Glomerular endothelial cell (primary cell): ENCODE data around the gene TTF2. TPM values are rescaled to one million over a fixed set of nuclear protein-coding genes. Genes with fewer than 3 reads are reported as not detected.
A peak's percentile ranks its signal among the peaks of the same experiment; 100 is the strongest.
"Not testable (repeated sequence)": the region's sequence is repeated elsewhere in the genome, so short reads cannot be mapped to it uniquely, and the experiment has no call there.

Experiments used
- DNase-seq: peaks from one replicate; pipeline ENCODE4 v3.0.0-alpha.2; 2011; ENCODE audit warnings: low read depth, low spot score; ENCODE audit errors: extremely low read depth
- total RNA-seq: library from RNA; depleted of rRNA; stranded (reverse); fragments of >200 nt; gene quantifications from 2 replicates; pipeline ENCODE4 v1.2.3, GENCODE V29; 2015

TTF2 gene
- total RNA-seq, 1 donor from 2014 or later, result 20.8 TPM

DNA sequence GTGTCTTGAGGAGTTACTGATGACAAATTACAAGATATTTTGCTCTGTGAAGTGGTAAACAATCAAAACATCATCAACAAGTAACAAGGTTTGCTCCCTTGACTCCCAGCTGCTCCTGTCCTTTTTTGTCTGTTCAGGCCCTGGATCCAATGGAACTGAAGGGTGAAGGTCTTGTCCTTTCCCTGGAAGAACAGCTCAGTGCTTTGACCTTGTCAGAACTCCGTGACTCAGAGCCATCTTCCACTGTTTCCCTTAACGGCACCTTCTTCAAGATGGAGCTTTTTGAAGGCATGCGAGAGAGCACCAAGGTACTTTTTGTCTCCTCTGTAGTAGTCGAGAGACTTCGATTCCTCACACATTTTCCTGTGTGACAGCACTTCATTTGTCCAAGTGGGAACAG lies 32.5 kb downstream of the TTF2 start:
- no peak for DNase-seq

DNA sequence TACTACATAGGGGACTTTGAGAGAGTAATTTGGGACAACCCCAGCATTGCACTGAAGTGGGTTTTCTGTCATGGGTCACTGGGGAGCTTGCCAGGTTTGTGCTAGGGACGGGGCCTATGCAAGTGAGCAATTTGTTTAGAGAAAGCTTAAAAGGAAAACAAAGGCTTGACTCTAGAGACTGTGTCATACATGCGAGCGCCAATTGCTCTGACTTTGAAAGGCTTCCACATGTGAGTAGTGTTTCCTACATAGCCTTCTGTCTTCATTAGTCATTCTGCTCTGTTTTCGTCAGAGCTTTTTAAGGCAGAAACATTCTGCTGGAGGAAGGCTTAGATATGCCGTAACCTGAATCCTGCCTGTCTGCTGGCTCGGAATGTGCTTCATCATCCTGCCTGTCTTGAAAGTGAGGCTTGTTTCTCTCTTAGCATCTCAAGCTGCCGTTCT lies 33.0 kb downstream of the TTF2 start:
- peak; percentile 97 for DNase-seq

DNA sequence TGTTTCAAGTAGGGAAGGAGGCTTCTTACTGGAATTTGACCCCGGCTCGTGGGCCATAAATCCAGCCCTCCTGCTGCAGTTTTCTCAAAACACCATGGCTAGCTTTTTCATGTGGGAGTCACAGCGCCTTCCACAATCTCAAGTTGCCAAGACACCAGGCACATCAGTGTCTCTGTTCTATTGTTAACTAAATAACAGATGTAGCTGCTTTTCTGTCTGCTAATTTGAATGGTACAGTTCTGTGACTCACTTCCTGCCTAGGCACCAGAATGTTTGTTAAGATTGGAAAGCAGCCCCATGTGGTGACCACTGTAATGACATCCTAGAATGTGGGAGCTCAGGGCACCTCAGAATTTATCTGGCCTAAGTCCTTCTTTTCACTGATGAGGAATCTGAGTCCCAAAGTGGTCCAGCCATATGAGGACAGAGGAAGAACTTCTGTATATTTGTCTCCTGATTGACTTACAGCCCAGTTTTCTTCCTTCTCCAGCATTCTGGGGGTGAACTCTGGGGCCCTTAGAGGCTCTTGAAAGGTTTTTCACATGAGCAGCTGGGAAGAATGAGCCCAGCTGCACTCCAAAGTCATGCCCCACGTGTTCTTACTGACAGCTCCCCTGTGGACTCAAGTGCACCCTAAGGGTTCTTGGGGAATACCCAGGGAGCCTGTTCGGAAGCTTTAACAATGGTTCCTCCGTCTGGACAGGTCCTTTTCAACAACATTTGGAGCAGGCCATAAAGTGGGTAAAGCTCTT lies 33.9 kb downstream of the TTF2 start:
- DNase-seq, result peak; percentile 75

DNA sequence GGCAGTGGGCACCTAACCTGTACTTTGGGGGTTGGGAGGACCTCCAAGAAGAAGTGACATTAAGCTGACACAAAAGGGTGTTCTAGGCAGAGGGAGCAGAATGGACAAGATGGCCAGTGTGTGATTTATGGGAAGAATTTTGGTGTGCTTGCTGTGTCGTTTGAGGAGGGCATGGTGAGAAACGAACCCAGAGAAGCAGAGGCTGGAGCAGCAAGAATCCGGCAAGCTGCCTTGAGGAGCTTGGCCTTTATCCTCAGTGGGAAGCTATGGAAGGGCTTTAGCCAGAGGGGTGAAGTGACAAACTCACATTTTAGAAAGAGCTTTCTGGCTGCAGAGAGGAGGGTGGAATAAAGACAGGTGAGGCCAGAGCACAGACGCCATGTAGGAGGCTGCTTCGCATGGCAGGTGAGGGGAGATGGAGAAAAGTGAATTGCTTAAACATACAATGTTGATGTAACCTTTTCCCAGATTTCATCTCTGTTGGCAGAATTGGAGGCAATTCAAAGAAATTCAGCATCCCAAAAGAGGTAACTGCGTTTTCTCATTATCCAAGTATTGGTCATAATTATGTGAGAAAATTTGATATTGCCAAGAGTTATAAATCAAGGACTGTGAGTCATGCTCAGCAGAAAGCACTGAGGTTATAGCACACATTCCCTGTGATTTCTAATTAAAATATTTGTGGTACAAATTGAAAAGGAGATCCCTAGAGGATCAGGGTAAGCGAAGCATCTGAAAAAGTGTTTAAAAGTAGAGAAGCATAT lies 34.9 kb downstream of the TTF2 start:
- DNase-seq, result no peak

DNA sequence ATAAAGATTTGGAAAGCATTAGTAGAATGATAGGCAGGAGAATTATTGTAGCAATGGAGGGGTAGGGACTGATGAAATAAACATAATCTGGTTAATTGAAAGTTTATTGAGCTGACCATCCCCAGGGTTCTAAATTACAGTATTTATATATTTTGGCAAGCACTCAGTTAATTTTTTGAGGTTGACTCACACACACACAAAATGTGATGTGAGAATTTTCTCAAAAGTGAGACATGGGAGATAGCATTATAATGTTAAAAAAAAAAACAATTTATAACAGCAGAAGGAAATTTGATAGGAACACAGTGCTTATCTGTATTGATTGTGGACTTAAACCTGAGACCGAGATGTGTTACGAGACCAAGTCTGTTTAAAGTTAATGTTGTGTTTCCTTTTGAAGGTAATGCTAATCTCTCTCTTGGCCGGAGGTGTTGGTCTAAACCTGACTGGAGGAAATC lies 36.9 kb downstream of the TTF2 start:
- no peak for DNase-seq

DNA sequence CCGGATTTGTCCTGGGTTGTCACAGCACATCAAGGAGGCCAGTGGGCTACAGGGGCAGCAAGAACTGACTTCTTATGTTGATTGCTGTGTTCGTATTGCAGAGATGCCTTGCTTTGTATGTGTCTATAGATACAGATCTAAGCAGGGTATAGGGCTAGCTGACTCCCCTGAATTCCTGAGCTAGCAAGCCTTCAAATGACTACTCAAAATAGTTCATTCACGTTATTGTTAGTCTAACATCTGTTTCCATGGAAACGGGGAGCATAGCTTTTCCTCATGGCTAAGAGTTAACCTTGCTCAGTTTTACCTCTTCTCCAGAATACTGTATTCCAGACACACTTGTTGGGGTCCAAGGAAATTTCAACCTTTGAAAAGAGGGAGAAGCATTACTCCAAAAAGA lies 37.3 kb downstream of the TTF2 start:
- no peak for DNase-seq

DNA sequence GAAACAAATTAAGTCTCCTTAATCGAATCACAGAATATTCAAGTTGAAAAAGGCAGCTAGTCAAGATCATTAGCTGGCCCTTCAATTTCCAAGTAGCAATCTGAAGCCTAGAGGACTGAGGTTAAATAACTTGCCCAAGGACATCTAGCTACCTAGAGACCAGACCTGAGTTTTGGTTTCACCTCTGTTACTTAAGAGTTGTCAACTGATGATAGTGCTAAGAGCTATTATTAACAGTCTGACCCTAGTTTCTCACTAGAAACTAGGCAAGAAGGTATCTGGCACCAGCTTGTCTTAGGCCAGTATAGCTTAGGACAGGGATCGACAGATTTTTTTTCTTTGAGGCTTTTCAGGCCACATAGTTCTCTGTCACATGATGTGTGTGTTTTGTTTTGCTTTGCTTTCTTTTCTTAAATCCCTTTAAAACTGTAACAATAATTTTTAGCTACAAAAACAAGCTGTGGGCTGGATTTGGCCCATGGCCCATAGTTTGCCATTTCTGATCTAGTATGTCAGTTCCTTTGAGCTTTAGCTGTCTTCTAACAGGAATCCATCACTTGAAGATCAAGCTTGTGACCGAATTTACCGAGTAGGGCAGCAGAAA lies 38.3 kb downstream of the TTF2 start:
- no peak for DNase-seq

DNA sequence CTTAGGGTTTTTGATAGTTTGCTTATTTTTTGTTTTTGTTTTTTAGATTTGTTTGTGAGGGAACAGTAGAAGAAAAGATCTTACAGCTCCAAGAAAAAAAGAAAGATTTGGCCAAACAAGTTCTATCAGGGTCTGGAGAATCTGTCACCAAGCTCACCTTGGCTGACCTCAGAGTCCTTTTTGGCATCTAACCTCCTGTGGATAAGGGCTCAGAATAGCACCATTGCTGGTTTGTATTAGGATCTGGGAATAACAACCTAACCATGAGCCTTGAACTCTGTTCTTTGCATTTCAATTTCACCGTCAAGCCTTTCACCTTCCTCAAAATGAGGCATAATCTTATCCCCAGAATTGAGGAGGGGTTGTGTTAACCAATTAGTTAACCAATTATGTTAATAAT lies 41.2 kb downstream of the TTF2 start:
- no peak for DNase-seq

DNA sequence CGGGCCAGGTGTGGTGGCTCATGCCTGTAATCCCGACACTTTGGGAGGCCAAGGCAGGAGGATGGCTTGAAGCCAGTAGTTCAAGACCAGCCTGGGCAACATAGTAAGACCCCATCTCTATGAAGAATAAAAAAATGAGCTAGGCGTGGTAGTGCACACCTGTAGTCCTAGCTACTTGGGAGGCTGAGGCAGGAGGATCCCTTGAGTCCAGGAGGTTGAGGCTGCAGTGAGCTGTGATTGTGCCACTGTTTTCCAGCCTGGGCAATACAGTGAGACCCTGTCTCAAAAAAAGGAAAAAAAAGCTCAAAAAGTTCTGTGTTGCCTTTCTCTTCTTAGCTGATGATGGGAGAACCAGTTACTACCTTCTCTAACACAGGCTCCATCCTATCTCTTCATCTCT lies 41.7 kb downstream of the TTF2 start:
- DNase-seq, result not testable (repeated sequence)

DNA sequence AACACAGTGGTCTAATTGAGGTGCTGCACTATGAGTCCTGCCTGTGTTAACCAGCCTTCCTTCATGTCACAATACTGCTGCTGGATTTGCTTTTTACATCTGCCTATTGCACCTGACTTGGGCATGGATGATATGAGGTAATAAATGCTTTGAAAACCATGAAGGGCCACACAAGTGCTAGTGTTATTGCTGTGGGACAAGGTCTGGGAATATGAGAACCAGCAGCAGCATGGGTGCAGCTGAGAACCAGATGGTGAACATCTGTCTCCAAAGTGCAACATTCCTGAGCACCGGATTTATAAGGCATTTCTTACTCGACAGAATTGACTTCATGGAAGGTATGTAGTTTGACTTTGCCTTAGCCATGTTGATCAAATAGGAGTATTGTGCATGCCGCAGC lies 44.9 kb downstream of the TTF2 start:
- no peak for DNase-seq

DNA sequence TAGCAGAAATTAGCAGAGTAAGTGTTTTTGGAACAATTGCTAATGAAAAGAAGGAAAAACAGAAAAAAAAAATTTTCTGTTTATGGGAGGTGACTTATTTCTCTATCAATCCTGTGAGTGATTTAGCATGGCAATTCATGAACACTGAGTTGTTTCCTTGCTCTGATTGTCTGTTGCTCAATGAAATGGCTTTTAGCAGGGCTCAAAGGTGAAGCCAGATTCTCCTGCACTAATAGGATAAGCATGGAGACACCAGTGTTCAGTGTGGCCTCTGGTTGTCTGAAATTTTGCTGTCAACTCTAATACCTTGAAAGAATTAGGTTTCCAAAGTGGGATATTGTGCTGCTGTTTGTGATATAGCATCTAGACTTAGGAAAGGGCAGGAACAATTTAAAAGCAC lies 45.6 kb downstream of the TTF2 start:
- DNase-seq, result no peak

DNA sequence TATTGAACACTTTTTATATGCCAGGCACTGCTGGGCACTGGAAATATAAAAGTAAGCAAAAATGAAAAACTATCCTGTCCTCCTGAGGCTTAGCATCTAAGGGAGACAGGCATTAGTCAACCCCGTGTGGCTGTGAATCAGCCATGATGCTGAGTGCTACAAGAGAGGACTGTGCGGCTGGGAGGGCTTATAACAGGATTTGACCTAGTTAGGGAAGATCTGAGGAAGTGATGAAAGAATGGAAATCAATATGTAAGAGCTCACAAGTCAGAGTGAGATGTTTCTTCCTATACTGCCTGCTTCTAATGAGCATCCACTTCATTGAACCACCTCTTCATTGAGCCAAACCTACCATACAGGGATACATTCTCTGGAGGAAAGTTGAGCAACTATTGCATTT lies 46.4 kb downstream of the TTF2 start:
- DNase-seq, result no peak

DNA sequence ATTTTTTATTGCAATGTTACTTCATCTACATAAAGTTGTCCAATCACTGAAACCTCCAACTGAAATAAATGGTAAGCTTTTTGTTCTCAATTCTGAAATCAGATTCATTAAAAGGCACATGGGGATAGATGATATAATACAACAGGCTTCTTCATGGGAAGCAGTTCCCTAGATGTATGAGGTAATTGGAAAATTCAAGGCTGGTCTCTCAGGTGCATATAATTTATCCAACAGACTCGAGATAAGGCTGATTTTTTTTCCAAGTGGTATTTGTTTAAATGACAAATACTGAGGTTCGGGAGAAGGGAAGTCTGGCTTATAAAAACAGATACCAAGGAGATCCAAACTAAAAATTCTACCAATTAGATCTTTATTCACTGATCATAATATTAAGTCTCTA lies 47.2 kb downstream of the TTF2 start:
- no peak for DNase-seq

DNA sequence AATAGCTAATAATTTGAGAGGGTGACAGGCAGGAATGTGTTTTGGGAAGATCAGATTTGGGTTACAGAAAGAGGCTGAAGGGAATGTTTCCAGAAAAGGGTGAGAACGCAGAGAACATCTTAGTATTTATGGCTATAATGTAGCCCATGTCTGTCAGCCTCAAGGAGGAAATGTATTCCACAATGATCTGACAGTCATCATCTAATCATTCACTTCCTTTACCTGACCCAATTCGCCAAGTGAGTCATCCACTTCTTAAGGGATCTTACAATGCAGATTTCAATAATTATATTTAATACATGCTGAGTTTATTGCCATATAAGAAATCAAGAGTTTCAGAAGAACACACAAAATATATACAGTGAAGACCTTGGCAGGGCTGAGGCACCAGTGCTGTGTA lies 50.6 kb downstream of the TTF2 start:
- no peak for DNase-seq

DNA sequence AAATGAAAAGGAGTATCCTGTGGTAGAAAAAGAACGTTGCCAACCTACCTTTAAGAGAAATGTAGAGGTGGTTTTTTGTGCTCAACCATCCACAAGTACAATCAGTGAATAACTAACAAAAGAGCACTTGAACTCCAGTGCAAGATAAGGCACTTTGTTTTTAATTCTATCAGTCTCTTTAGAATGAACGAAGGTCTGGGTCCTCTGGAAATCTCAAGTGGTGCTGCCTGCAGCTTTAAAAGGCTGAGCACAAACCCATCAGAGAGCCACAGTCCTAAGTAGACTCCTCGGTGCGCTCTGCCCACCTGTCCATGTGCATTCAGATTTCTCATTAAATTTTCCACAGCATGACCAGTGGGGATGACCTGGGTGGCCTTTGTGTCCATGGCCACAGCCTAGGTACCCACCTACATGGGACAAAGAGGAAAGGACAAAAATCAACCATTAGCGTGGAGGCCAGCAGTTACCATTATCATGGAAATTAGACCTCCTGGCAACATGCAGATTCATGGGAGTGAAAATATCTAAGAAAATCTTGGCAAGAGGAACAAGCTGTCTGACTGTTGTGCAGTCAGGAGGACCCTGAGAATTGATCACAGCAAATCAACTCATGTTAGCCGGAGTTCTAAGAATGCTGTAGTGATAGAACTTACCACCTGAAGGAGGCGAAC lies 52.1 kb downstream of the TTF2 start:
- no peak for DNase-seq

DNA sequence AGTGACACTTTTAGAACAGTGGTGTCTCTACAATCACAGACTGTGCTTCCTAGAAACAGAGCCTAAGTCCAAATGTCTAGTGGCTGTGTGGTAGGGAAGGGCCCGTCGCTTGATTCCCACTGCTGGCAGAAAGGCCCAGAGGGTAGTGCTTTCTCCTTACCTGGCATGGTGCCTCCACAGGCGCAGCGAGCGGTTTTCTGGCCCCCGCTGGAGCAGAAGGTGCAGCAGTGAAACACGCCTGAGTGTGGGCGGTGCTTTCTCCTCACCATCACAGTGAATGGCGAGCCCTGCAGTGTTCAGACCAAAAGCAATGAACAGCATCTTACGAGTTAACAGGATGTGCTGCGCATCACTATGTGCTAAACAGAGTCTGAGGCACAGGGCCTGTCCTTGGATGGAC lies 53.1 kb downstream of the TTF2 start:
- DNase-seq, result no peak

DNA sequence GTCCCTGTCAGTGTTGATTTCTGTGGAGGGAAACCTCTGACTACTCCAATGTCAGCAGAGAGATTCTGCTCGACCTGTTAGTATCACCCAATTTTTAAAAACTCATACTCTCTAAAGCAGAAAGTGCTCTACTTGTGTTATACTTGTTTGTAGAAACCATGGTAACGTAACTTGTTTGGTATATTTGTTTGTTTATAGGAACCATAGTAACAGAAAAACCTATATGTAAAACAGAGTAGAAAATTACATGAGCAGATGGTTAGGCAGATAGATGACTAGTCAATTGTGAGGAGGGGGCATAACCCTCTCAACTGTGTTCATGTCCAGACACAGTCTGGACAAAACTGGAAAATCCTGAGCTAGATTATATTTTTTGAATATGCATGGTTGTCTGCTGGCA lies 54.8 kb downstream of the TTF2 start:
- no peak for DNase-seq

DNA sequence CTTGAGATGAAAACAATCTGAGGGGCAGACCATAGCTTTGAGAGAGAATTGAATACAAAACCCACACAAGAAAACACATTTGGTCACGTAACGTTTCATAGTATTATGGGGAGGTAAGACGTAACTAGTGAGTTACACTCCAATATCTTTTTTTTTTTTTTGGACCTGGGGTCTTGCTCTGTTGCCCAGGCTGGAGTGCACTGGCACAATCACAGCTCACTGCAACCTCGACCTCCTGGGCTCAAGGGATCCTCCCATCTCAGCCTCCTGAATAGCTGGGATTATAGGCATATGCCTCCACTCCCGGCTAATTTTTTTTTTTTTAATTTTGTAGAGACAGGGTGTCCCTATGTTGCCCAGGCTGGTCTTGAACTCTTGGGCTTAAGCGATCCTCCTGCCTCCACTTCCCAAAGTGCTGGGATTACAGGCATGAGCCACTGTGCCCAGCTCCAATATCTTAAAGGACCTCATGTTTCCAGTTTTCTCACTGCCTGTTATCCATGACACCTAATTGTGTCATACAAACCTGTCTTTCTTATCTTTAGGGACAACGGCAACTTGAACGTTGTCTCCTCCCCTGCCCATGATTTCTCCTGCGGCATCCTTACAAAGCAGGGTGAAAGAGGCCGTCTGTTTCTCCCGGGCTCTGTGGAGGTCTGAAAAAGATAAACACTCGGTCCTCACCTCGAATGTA lies 56.1 kb downstream of the TTF2 start:
- DNase-seq, result no peak

DNA sequence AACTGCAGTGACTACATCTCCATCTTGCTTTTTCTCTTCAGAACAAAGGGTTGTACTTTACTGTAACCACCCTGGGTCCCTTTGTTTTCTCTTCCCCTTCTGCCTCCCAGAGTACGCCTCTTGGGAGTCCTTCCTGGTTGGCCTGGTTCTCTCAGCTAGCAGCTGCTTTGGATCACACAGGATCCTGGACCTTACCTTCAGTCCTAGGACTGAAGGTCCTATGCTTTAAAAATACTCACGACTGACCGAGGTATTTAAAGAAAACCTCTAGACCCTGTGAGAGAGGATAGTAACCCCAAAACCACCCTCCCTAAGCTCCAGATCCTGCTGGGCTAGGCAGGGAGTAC lies 56.6 kb downstream of the TTF2 start:
- DNase-seq, result no peak

DNA sequence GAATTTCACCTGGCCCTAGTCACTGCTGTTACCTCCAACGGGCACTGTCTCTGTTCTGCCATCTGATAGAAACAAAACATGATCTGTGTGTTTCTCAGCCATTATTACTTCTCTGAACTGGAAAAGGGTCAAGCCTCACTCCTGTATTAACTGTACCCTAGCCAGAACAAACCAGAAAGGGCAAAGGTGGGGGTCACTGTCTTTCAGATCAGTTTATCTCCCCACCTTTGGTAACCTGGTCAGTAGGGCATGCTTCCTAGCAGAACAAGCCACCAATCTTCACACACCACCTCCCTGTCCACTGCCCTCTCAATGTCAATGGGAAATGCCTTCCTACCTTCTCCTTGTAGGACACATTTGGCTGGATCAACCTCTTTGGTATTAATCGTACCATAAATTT lies 57.6 kb downstream of the TTF2 start:
- DNase-seq, result no peak

DNA sequence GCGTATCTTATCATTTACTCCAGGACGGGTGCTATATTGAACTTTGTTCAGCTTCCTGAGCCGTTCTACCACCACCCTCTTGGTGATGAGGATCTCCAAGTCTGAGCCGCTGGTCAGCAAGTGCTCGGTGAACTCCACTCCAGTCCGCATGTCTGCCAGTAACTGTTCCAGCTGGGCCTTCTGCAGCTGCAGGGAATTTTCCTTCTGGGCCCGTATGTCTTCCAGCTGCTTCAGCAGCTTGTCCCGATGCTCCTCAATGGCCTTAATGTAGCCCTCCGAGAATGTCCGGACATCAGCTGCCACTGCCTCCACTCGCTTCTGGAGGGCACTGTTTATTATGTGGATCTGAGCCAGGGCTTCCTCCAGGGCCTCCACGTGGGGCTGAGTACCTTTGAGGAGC lies 58.0 kb downstream of the TTF2 start:
- no peak for DNase-seq
